GM18511 (cell line): ENCODE data around the gene UBE2F.
"Not testable (repeated sequence)": the region's sequence is repeated elsewhere in the genome, so short reads cannot be mapped to it uniquely, and the experiment has no call there.

ENCODE experiments used
- ATAC-seq: cut with Tn5 transposase; IDR thresholded peaks from one replicate; pipeline ENCODE4 v1.9.1; 2021; ENCODE audit warnings: mild to moderate bottlenecking, moderate library complexity; ENCODE audit not compliant: unreplicated experiment

Gene UBE2F

GRCh38 chr2:237943395-237944094, 23.3 kb upstream of the UBE2F start:
- no peak for ATAC-seq

- ATAC-seq = no peak
Measured at GRCh38 chr2:237944302-237944701, 22.5 kb upstream of the UBE2F start.

- no peak for ATAC-seq
Measured at GRCh38 chr2:237946423-237946822, 20.4 kb upstream of the UBE2F start.

DNA sequence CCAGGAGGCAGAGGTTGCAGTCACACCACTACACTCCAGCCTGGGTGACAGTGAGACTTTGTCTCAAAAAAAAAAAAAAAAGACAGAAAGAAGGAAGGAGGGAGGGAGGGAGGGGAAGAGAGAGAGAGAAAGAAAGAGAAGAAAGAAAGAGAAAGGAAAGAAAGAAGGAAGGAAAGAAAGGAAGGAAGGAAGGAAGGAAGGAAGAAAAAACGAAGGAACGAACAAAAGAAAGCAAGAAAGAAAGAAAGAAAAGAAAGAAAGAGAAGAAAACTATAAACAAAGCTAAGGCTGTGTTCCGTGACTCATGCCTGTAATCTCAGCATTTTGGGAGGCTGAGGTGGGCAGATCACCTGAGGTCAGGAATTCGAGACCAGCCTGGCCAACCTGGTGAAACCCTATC, 15.5 kb upstream of the UBE2F start:
- ATAC-seq = not testable (repeated sequence)

DNA sequence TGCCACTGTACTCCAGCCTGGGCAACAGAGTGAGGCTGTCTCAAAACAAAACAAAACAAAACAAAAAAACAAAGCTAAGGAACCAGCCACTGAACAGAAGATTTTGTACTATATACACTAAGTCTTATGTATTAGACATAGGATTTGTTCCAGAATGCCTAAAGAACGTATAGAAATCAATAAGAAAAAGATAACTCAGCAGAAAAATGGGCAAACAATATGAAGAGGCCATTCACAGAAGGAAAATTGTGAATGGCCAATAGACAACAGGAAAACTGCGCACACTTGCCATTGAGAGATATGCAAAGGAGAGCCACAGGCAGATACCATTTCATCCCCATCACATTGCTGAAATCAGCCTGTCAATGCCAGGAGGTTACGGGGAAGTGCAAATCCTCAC, 14.9 kb upstream of the UBE2F start:
- no peak for ATAC-seq

DNA sequence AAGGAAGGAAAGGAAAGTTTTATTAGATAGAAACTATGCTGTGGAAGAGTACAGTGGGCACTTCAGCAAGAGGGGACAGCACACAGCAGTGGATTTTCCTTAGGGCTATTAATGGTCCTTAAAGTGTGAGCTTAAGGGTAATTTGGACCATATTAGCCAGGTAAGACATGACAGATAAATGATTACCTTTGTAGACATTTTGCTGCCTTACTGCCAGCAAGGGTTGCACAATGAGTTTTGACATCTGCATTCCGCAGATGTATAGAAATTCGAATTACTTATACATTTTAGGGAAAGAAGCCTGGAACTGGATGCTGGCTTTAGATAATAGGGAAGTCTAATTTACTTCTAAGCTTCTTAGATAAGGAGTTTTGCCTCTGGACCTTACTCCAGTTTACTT, 14.0 kb upstream of the UBE2F start:
- ATAC-seq = no peak

- no peak for ATAC-seq
Measured at GRCh38 chr2:237955640-237956401, 11.0 kb upstream of the UBE2F start.

- ATAC-seq = no peak
Measured at GRCh38 chr2:237956402-237956736, 10.4 kb upstream of the UBE2F start.

DNA sequence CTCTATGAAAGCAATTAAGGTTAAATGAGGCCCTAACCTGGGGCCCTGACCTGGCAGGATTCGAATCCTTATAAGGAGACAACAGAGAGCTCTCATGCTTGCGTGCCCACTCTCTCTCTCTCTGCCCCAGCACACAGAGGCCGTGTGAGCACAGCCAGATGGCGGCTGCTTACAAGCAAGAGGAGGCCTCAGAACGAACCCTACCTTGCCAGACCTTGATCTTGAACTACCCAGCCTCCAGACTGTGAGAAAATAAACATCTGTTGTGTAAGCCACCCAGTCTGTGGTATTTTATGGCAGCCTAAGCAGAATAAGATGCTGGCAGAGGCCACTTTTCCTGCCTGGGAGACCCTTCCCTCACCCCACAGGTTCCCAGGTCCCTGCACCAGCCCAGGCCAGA, 5.2 kb upstream of the UBE2F start:
- ATAC-seq = no peak

- no peak for ATAC-seq
Measured at GRCh38 chr2:237962432-237963084, 4.3 kb upstream of the UBE2F start.

DNA sequence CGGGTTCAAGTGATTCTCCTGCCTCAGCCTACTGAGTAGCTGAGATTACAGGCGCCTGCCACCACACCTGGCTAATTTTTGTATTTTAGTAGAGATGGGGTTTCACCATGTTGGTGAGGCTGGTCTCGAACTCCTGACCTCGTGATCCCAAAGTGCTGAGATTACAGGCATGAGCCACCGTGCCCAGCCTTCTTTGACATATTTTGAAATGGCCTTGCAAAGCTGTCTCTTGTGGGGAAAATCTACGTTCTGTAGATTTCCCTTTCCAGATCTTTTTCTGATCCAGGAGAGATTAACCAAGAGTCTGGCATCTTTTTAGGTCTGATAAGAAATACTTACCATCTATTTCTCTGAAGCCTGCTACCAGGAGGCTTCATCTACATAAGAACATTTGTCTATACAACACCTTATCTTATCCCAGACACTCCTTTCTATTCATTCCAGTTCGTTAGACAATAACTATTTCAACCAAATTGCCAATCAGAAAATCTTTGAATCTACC, 3.3 kb upstream of the UBE2F start:
- ATAC-seq = not testable (repeated sequence)

DNA sequence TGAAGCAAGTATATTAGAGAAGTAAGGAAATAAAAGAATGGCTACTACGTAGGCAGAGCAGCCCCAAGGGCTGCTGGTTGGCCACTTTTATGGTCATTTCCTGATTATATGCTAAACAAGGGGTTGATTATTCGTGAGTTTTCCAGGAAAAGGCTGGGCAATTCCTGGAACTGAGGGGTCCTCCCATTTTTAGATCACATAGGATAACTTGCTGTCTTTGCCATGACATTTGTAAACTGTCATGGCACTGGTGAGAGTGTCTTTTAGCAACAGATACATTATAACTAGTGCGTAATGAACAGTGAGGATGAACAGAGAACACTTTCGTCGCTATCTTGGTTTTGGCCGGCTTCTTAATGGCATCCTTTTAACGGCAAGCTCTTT, 2.6 kb upstream of the UBE2F start:
- ATAC-seq = no peak

GRCh38 chr2:237964578-237965404, 2.0 kb upstream of the UBE2F start:
- no peak for ATAC-seq

- not testable (repeated sequence) for ATAC-seq
Measured at GRCh38 chr2:237965844-237966243, 970 bp upstream of the UBE2F start.

GRCh38 chr2:237966250-237966564, 607 bp upstream of the UBE2F start:
- peak; percentile 35 for ATAC-seq

- no peak for ATAC-seq
Measured at GRCh38 chr2:237967463-237967951, 693 bp downstream of the UBE2F start.

DNA sequence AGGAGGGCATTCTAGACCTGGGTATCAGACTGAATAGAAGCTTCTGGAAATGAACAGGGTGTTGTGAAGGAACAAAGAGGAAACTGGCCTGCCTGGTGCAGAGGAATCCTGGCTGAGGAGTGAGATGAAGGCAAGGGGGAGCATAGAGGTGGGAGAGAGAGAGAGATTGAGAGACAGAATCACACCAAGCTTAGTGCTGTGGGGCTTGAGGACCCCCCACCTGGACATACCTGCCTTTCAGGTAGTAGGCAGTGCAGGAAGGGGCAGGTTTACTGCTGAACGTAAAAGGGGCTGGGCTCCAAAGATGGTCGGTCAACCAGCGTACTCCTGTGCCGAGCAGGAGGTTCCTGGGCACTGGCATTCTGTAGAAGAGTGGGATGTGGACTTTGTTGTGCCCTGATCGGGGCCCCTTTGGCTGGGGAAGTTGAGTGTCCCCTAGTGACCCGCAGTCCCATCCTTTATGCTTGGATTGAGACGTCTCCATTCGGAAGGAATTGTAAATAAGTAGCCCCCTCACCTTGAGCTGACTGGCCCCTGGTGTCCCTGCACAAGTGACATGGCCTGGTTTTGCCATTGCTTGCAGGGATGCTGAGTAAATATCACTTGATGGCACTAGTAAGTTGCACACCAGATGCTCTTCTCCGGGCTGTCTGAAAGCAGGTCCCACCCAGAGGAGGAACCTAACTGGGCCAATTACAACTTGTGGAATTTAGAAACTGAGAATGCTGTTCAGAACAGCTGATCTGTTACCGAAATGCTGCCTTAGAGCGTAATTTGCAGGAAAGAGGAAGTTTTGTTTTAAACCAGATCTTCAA, 1.4 kb downstream of the UBE2F start:
- ATAC-seq = peak; percentile 52

GRCh38 chr2:237971661-237972060, 4.8 kb downstream of the UBE2F start:
- ATAC-seq = no peak

DNA sequence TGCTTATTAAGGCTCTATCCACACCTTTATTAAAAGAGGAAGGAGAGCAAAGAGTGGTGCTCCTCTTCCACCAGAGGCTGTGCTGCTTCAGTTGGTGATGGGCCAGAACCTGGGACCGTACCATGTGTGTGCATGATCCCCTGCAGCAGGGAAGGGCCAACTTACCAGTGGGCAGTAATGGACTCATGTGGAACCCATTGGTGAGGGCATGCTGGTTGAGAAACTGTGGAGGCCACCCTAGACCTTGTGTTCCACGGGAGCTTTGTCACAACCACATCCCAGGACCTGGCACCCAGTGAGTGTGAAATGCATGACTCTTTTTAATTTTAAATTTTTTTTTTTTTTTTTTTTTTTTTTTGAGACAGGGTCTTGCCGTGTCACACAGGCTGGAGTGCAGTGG, 5.4 kb downstream of the UBE2F start:
- ATAC-seq = no peak

DNA sequence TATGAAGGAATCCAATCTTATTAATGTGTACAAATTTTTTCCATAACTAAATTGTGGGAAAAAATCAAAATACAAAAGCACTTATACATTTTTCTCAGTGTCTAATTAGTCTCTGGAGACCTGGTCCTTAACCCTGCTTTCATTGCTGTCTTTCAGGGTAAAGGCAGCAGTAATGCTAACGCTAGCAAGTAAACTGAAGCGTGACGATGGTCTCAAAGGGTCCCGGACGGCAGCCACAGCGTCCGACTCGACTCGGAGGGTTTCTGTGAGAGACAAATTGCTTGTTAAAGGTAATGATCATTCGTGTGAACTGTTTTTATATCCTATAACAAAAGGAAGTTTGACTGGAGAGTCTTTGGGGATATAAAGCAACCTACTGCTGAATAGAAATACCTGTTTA, 6.1 kb downstream of the UBE2F start:
- ATAC-seq = no peak
